Measurements from ENCODE around the gene SPAG16.

- TF ChIP-seq CTCF (IDR thresholded peaks at IDR 0.05 in 2 of 3, conservative IDR thresholded peaks at IDR 0.05 in 1 of 3; ENCODE audit: borderline replicate concordance in 1 of 3, insufficient read depth in 1 of 3, low read depth in 2 of 3, low read length in 2 of 3): no peak
- TF ChIP-seq EZH2phosphoT487 (IDR thresholded peaks at IDR 0.05; ENCODE audit: borderline replicate concordance): no peak
- TF ChIP-seq SP1 (IDR thresholded peaks at IDR 0.05; ENCODE audit: low read depth): no peak
- TF ChIP-seq POLR2A (IDR thresholded peaks at IDR 0.05; ENCODE audit: borderline replicate concordance, extremely low read depth, insufficient read depth, insufficient read length): no peak
- TF ChIP-seq MAX (IDR thresholded peaks at IDR 0.05): no peak
Measured at GRCh38 chr2:214412679-214413078, 1128.4 kb downstream of the SPAG16 start.
